GM18519 (cell line): ENCODE data around the gene CCDC149.
A peak's percentile ranks its signal among the peaks of the same experiment; 100 is the strongest.

Source experiments
- ATAC-seq: cut with Tn5 transposase; IDR thresholded peaks from one replicate; pipeline ENCODE4 v1.9.1; 2021; ENCODE audit warnings: mild to moderate bottlenecking, moderate library complexity; ENCODE audit not compliant: unreplicated experiment, low FRiP score

The CCDC149 gene

DNA sequence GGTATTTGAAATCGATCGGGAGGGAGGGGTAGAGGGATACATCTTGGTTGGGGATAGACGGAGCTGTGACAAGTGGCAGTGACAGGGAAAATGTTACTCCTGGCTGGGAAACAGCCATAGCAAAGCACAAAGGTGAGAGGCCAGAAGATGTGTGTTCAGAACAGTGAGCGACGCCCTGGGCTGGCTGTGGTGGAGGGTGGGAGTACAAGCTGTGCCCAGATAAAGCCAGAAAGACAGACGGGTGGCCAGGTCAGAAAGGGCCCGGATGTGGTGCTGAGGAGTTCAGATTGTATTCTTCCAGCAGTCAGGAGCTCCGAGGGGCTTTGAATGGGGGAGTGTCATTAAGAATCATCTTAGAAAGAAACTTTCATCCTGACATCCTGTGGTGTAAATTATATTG is 27.9 kb downstream of the CCDC149 start:
- no peak for ATAC-seq

DNA sequence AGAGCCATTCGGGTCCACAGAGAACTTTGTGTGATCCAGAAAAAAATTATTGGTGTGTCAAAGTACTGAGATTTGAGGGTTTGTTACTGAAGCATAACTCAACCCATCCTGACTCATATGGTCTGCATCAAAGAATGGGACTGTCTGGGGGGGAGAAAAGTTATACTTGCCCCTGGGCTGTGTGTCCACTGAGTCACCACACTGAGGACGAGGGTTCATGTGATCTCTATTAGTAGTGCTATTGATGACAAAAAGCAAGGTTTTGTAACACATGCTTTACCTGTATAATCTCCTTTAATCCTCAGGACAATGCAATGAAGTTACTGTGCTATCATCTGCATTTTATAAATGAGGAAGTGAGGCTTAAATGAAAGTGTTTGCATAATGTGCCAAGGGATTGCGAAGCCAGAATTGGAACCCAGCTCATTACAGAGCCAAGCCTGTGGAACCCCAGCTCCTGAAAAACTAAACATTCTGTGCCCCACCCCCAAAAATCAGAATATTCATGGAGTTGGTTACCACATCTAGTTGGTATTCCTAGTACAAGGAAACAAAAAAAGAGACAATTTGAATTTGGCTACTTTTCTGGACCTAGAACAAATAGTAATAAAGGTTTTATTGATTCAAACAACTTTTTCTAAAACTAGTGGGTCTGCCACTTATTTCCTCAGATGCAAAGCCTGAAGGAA is 31.2 kb downstream of the CCDC149 start:
- ATAC-seq = no peak

DNA sequence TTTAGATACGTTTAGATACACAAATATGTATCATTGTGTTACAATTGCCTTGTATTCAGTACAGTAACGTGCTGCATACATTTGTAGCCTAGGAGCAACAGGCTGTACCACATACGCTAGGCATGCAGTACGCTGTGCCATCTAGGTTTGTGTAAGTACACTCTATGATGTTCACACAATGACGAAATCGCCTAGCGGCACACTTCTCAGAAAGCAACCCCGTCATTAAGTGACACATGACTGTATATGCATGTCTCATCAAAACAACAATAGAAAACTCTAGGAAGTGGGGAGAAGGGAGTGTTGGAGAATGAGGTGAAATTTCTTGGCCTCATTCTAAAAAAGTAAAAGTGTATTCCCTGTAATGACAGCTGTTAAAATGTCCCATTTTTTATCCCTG is 32.7 kb downstream of the CCDC149 start:
- no peak for ATAC-seq

GRCh38 chr4:24878636-24879016 is 34.2 kb downstream of the CCDC149 start:
- ATAC-seq = no peak

GRCh38 chr4:24877868-24878635 is 34.8 kb downstream of the CCDC149 start:
- no peak for ATAC-seq

DNA sequence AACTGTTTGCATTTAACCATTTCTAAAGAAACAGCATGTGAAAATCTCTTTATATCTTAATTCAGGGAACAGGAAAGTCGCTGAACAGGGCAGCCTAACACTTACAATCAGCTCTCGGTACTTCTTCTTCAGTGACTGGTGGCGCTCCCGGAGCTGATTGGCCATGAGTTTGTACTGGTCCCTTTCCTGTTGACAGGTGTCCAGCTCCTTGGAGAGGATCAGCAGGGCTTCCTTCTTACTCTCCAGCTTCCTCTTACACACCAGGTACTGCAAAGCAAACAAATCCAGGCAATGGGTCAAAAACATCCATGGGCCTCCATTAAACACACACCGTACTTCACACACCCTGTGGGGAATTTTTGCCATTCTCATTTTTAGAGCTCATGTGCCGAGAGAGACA is 36.4 kb downstream of the CCDC149 start:
- ATAC-seq = no peak

DNA sequence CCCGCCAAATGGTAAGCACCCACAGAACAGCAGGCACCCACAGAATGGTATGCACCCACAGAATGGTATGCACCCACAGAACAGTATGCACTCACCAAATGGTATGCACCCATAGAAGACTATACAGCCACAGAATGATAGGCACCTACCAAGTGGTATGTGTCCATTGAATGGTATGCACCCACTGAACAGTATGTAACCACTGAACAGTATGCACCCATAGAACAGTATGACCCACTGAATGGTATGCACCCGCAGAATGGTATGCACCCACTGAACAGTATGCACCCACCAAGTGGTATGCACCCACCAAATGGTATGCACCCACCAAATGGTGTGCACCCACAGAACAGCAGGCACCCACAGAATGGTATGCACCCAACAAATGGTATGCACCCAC is 40.1 kb downstream of the CCDC149 start:
- ATAC-seq = no peak

GRCh38 chr4:24871210-24871609 is 41.6 kb downstream of the CCDC149 start:
- ATAC-seq = no peak

- ATAC-seq = no peak
Observed at GRCh38 chr4:24867766-24868296, 45.0 kb downstream of the CCDC149 start.

GRCh38 chr4:24867251-24867650 is 45.6 kb downstream of the CCDC149 start:
- no peak for ATAC-seq

DNA sequence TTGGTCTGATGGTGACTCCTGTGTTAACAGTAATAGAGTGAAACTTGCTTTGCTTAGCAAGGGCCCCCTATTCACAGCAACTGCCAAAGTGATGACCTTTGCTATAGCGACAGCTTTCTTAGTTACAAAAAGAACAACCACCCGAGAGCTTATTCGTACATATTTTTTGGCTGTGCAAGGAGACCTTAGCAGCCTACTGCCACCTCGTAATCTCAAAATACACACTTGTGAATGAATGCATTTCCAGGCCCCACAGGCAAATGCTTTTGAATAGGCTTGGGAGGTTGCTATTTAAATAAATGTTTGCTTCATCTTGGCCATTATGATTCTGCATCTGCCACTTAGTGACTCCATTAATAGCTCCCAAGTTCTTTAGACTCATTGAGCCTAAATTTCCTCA is 47.4 kb downstream of the CCDC149 start:
- no peak for ATAC-seq

DNA sequence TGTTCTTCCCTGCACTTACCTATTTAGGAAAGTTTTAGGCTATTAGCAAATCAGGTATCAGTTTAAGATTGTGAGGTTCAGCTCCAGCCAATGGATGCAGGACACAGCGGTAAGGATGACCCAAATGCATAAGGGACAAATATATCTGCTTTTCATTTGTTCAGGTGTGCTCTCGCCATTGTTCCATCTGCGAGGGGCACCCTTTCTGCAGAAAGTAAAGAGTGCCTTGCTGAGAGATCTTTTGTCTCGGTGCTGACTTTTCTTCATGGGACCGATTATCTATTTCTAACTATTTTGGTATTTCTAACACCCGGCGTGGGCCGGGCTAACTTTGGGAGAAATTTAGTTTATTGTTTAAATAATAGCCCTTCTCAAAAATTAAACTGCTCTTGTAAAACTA is 49.0 kb downstream of the CCDC149 start:
- no peak for ATAC-seq

DNA sequence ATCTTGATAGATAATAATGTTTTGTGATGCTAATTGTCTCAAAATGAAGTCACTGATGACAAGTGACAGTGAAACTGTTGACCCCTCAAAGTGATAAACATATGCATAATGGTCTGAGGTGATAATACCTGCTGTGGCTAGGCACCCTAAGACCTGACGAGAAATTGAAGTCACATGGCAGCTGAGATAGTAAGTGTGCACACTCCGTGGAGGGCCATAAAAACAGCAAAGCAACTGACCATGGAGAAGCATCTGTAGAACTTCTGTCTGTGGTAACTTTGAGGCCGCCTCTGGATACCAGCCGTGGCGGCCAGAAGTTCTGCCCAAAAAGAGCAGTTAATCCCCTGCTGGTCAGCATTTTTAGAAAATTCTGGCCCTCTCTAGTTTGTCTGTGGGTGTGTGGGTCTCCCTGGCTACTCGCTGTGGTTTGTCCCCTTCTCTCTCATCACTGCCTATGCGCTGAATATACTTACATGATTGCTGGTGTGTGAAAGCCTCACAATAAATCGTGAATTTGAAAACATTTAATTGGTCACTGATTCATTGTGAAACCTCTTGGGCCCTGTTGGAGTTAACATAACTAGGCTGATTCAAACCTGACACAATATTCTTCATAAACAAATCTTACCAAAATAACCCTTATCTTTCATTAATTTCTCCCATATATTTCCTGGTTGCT is 50.6 kb downstream of the CCDC149 start:
- ATAC-seq = peak; percentile 67

DNA sequence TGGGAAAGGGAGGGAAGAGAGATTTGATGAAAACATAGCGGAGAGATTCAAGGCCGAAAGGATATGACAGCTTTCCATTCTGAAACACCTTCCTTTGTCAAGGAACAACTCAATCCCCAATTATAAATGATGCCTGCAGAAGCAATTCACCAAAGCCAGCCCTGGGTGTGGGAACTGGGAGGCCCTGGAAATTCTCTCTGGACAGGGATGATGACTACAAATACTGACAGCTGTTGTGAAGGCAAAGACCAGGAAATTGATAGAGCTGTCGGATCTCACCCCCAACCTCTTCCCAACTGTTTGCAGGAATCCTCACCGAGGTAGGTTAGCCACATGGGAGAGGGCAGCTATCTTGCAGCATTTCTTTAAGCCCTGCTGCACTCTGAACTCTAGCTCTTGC is 54.3 kb downstream of the CCDC149 start:
- ATAC-seq = no peak

- no peak for ATAC-seq
Observed at GRCh38 chr4:24858026-24858425, 54.8 kb downstream of the CCDC149 start.

DNA sequence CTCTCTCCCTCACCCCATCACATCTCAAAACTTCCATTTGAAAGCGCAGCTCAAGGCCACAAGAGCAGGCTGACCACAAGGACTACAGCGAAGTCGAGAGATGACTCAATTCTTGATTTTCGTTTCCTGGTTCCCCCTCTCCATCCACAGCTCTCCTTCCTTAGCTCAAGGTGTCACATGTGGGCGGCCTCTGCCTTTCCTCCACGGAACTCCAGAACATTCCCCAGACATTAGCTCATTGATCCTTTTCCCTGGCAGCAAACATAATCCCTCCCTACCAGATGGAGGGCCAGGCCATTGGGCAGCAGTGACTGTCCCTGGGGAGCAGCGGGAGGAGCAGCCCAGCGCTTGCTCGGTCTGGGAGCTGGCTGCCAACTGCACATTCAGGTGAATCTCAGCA is 56.3 kb downstream of the CCDC149 start:
- ATAC-seq = peak; percentile 92

- ATAC-seq = no peak
Observed at GRCh38 chr4:24855741-24856140, 57.1 kb downstream of the CCDC149 start.

GRCh38 chr4:24853142-24853541 is 59.7 kb downstream of the CCDC149 start:
- no peak for ATAC-seq

GRCh38 chr4:24850674-24851073 is 62.2 kb downstream of the CCDC149 start:
- no peak for ATAC-seq

- no peak for ATAC-seq
Observed at GRCh38 chr4:24849756-24850155, 63.1 kb downstream of the CCDC149 start.

DNA sequence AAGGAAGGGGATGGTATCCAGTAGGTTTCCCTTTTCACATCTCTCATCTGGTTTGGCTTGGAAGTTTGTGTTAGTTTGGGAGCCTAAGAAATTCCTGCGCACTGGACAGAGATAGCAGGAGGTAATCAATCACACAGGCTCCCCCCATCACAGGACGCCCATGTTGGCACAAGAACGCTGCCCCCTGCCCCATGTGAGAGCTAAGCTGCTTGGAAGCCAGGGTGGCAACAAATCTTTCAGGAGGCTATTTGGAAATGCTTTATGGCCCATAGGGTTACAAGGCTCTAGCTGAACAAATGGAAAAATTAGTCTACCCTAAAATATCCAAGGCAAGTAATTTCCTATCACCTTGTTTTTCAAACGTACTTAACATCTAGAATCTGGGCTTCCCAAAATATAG is 63.5 kb downstream of the CCDC149 start:
- no peak for ATAC-seq
